Gastroesophageal sphincter (tissue), 4 donors: Measurements from ENCODE around the gene OR2AG2. TPM values are rescaled to one million over a fixed set of nuclear protein-coding genes. Genes with fewer than 3 reads are reported as not detected.
A peak's percentile ranks its signal among the peaks of the same experiment; 100 is the strongest.

Experiments
- ATAC-seq: fragments of 150-250 bp; one replicate; pipeline ENCODE4 v1.9.1; 2016; ENCODE audit warnings: mild to moderate bottlenecking, moderate library complexity
- H3K27ac ChIP-seq, 4 donors: fragments of 200-600 bp; sonication (generic) in 3 of 4; 1 replicate in 3 of 4; 2 replicates in 1 of 4; pipeline ENCODE4 v1.5.1; 2016 to 2019
- H3K27me3 ChIP-seq: fragments of 200-600 bp; sonication (generic); one replicate; pipeline ENCODE4 v1.5.1; 2019
- H3K36me3 ChIP-seq, 2 donors: fragments of 200-600 bp; sonication (generic); one replicate each; pipeline ENCODE4 v1.5.1; 2019; ENCODE audit warnings: control low read depth in 1 of 2
- H3K4me1 ChIP-seq, 3 donors: fragments of 200-600 bp; sonication (generic); 1 replicate in 2 of 3; 2 replicates in 1 of 3; pipeline ENCODE4 v1.5.1; 2016 to 2019; ENCODE audit warnings: control low read depth in 2 of 3
- H3K4me3 ChIP-seq, 2 donors: fragments of 200-600 bp; sonication (generic); one replicate each; pipeline ENCODE4 v1.5.1; 2019; ENCODE audit warnings: mild to moderate bottlenecking in 1 of 2, moderate library complexity in 1 of 2
- H3K9me3 ChIP-seq, 3 donors: fragments of 200-600 bp; sonication (generic); one replicate each; pipeline ENCODE4 v1.5.1; 2017 to 2019; ENCODE audit warnings: control low read depth in 2 of 3
- CTCF ChIP-seq, 4 experiments: fragments of 200-600 bp in 2 of 4; fragments of 450-650 bp in 2 of 4; sonication (generic) in 1 of 4; IDR thresholded peaks; one replicate each; pipeline ENCODE4 v1.5.1; 2017 to 2019; ENCODE audit warnings: antibody characterized with exemption in 4 of 4, mild to moderate bottlenecking in 2 of 4, moderate library complexity in 2 of 4
- EP300 ChIP-seq: sonication (generic); formaldehyde crosslinking; IDR thresholded peaks from one replicate; pipeline ENCODE4 v1.6.1; 2017; ENCODE audit warnings: antibody characterized with exemption, mild to moderate bottlenecking
- POLR2A ChIP-seq, 2 donors: fragments of 450-650 bp; IDR thresholded peaks; one replicate each; pipeline ENCODE4 v1.6.1; 2017; ENCODE audit warnings: antibody characterized with exemption in 2 of 2, mild to moderate bottlenecking in 2 of 2, moderate library complexity in 1 of 2
- POLR2AphosphoS5 ChIP-seq: sonication (generic); formaldehyde crosslinking; IDR thresholded peaks from one replicate; pipeline ENCODE4 v1.6.1; 2017; ENCODE audit warnings: antibody characterized with exemption
- WGBS, 2 donors: methylation state at CpG; one replicate each; pipeline ENCODE4 v1.1.5; 2018; ENCODE audit warnings: low coverage in 1 of 2; 5-methylcytosine and 5-hydroxymethylcytosine counted together
- total RNA-seq, 4 donors: library from RNA; depleted of rRNA; stranded (reverse); fragments of >200 nt; gene quantifications; one replicate each; pipeline ENCODE4 v1.1.0, GENCODE V29; 2016

The OR2AG2 gene
- total RNA-seq, 4 donors from 2014 or later = not detected

- Histone ChIP-seq H3K36me3 (no peaks in the 10 kb centered on the region), H3K27ac (no peak overlapping the region)
- no peak for ATAC-seq
Measured at GRCh38 chr11:6747097-6747668, 24.6 kb downstream of the OR2AG2 start.

DNA sequence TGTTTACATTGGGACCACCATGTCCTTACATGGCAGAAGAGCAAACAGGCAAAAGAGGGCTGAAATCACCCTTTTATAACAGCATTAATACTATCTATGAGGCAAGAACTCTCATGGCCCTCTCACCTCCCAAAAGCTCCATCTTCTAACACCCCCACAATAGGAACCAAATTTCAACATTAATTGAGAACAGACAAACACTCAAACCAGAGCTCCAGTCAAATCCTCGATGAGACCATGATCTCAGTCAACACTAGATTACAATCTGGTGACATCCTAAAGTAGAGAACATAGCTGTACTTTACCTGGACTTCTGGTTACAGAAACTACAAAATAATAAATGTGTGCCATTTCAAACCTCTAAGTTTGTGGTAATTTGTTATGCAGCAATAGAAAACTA, 25.1 kb downstream of the OR2AG2 start:
- peak overlapping the region; percentile 13 to 30 for H3K4me3 ChIP-seq
- no peaks in the 10 kb centered on the region for H3K9me3 ChIP-seq
- no peaks in the 10 kb centered on the region for H3K4me1 ChIP-seq
- no peak for ATAC-seq
- 46 to 100% methylated on average over 1 of the region's 1 CpG for WGBS, 2 donors
- H3K27me3 ChIP-seq = no peaks in the 10 kb centered on the region
- H3K27ac ChIP-seq = peak overlapping the region in 2 of 4 donors; percentile 51 to 55
- no peaks in the 10 kb centered on the region for H3K36me3 ChIP-seq
- TF ChIP-seq POLR2AphosphoS5 (no peak), EP300 (no peak), POLR2A (IDR thresholded peaks at IDR 0.05) (no peak), CTCF (IDR thresholded peaks at IDR 0.05) (no peak)

More at GRCh38 chr11:6747097-6747668, 24.6 kb downstream of the OR2AG2 start:
- no peak overlapping the region for H3K4me3 ChIP-seq
- WGBS, 2 donors = 73 to 81% methylated on average over 3 of the region's 3 CpGs
- TF ChIP-seq CTCF (IDR thresholded peaks at IDR 0.05) (no peak), EP300 (no peak), POLR2AphosphoS5 (no peak), POLR2A (IDR thresholded peaks at IDR 0.05) (no peak)
- H3K9me3 ChIP-seq = no peaks in the 10 kb centered on the region
- no peaks in the 10 kb centered on the region for H3K4me1 ChIP-seq
- H3K27me3 ChIP-seq = no peaks in the 10 kb centered on the region

GRCh38 chr11:6746086-6746618, 25.6 kb downstream of the OR2AG2 start:
- Histone ChIP-seq H3K27ac (peak overlapping the region in 3 of 4 donors; percentile 8 to 55 (median 51)), H3K4me1 (no peaks in the 10 kb centered on the region), H3K9me3 (no peaks in the 10 kb centered on the region), H3K27me3 (no peaks in the 10 kb centered on the region), H3K36me3 (no peaks in the 10 kb centered on the region), H3K4me3 (peak overlapping the region; percentile 13 to 30)
- 22 to 42% methylated on average over 4 to 5 of the region's 5 CpGs for WGBS, 2 donors
- TF ChIP-seq POLR2AphosphoS5 (no peak), EP300 (no peak), CTCF (IDR thresholded peaks at IDR 0.05) (no peak), POLR2A (IDR thresholded peaks at IDR 0.05) (no peak)
- ATAC-seq = no peak

DNA sequence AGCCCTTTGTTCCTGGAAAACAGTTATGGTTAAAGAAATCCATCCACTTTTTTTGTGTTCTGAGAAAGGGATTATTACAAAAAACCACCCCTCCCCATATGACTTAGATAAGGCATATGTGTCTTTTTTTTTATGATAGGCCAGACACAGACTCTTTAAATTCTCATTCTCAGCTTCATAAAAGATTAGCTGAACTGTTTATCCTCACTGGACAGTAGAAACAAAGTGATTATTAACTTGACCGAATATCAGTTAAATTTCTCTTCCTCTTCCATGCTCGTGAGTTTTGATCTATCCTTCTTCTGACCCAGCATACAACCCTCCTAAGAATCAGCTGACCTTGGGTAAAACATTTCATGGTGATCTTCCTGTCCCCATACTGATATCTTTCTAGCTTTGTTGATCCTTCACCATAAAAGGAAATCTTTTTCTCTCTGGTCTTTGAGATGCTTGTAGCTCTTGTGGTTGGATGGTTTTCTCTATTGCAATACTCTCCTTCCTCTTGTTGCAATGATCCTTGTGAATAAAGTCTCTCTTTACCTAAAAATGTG, 26.2 kb downstream of the OR2AG2 start:
- Histone ChIP-seq H3K9me3 (no peaks in the 10 kb centered on the region), H3K27me3 (no peaks in the 10 kb centered on the region), H3K4me1 (no peaks in the 10 kb centered on the region), H3K27ac (peak overlapping the region in 2 of 4 donors; percentile 51 to 55), H3K4me3 (peak overlapping the region; percentile 13 to 30), H3K36me3 (no peaks in the 10 kb centered on the region)
- TF ChIP-seq CTCF (IDR thresholded peaks at IDR 0.05) (no peak), EP300 (no peak), POLR2AphosphoS5 (no peak), POLR2A (IDR thresholded peaks at IDR 0.05) (no peak)
- WGBS, 2 donors = 27 to 75% methylated on average over 2 of the region's 2 CpGs
- no peak for ATAC-seq

DNA sequence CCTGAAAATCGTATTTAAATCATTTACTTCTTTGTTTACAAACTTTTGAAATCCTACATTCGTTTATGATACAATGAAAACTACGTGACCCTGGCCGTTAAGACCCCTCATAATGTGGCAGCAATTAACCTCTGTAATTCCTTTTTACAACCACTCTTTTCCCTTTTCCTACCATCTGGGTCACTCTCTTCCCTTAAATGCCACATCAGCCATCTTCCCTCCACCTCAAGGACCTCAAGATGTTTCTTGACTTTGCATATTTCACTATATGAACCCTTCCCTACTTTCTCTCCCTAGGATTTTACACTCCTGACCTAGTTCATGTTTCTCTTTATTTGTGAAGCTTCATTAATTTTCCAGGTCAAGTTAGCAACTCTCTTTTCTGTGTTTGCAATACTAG, 26.8 kb downstream of the OR2AG2 start:
- ATAC-seq = no peak
- 68 to 71% methylated on average over 2 to 3 of the region's 4 CpGs for WGBS, 2 donors
- H3K27me3 ChIP-seq = no peaks in the 10 kb centered on the region
- H3K27ac ChIP-seq = no peak overlapping the region
- TF ChIP-seq POLR2AphosphoS5 = no peak
- TF ChIP-seq EP300 = no peak
- TF ChIP-seq POLR2A (IDR thresholded peaks at IDR 0.05) = no peak
- TF ChIP-seq CTCF (IDR thresholded peaks at IDR 0.05) = no peak
- peak overlapping the region in 1 of 2 donors; percentile 30 for H3K4me3 ChIP-seq
- no peaks in the 10 kb centered on the region for H3K36me3 ChIP-seq
- H3K4me1 ChIP-seq = no peaks in the 10 kb centered on the region
- no peaks in the 10 kb centered on the region for H3K9me3 ChIP-seq
